Stimulated activated naive CD8-positive, alpha-beta T cell treated with anti-CD3 and anti-CD28 coated beads, Interleukin-15, amount 100 ng/mL, for 72 hours (primary cell): Measurements from ENCODE around the gene LSAMP.

Experiments used
- ATAC-seq: fragments of 150-1000 bp; cut with Tn5 transposase; 2 replicates; pipeline ENCODE4 v1.10.0; 2021; ENCODE audit warnings: mild to moderate bottlenecking, moderate library complexity
- DNase-seq, 2 donors: peaks; one replicate each; pipeline ENCODE4 v3.0.0; 2021 to 2022
- H3K27ac Mint-ChIP-seq, 2 donors: one replicate each; pipeline ENCODE4 v1.8.0; 2022; ENCODE audit warnings: mild to moderate bottlenecking in 2 of 2, mixed read lengths in 2 of 2, moderate library complexity in 2 of 2
- H3K27me3 Mint-ChIP-seq: one replicate; pipeline ENCODE4 v1.8.0; 2022; ENCODE audit warnings: mixed read lengths
- H3K4me1 Mint-ChIP-seq: one replicate; pipeline ENCODE4 v1.8.0; 2022; ENCODE audit warnings: mild to moderate bottlenecking, mixed read lengths
- H3K4me3 Mint-ChIP-seq, 2 donors: one replicate each; pipeline ENCODE4 v1.8.0; 2022; ENCODE audit warnings: mild to moderate bottlenecking in 2 of 2, mixed read lengths in 2 of 2, moderate library complexity in 1 of 2
- H3K9me3 Mint-ChIP-seq, 2 donors: one replicate each; pipeline ENCODE4 v1.8.0; 2022; ENCODE audit warnings: mixed read lengths in 2 of 2

The LSAMP gene

DNA sequence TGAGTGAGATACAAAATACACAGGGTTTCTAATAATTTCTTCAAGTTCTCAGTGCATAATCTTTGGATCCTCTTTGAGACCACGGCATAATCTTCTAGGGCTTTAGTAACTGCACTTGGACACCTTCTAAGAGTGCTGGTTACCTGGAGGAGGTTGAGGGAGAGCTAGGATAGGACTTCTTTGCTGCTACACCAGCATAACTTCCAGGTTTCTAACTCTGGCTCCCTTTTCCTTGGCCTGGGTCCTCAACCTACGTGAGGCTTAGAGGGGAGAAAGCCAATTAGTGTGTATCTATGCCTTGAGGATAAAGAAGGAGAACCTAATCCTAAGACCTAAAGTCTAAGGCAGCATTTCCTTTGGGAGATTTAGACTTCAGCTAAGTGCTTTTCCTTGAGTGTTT, 184.8 kb downstream of the LSAMP start:
- Mint-ChIP-seq H3K9me3 (no peaks in the 10 kb centered on the region), H3K4me3 (no peak overlapping the region), H3K4me1 (no peaks in the 10 kb centered on the region), H3K27ac (no peak overlapping the region), H3K27me3 (no peaks in the 10 kb centered on the region)
- no peak for DNase-seq
- no peak for ATAC-seq

DNA sequence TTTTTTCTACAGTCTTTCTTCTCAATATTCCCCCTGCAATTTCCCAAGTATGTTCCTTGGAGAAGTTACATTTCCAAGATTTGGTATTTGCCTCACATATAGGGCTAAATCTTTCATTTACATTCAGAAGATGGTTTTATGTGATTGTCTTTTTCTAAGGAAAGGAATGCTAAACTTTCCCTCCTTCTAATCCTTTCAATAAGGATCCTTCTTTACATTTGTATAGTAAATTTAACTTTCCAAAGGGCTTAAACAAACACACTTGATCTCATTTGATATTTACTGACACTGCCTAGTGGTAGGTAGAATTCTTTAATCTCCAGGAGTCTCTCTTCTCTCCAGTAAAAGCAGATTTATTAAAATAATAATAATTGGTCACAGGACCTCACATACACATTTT, 185.3 kb downstream of the LSAMP start:
- ATAC-seq = no peak
- Mint-ChIP-seq H3K9me3 (no peaks in the 10 kb centered on the region), H3K4me1 (no peaks in the 10 kb centered on the region)

GRCh38 chr3:116256843-116257485, 188.3 kb downstream of the LSAMP start:
- H3K27ac Mint-ChIP-seq = no peak overlapping the region
- ATAC-seq = no peak
- H3K4me3 Mint-ChIP-seq = no peak overlapping the region
- H3K4me1 Mint-ChIP-seq = no peaks in the 10 kb centered on the region
- no peaks in the 10 kb centered on the region for H3K27me3 Mint-ChIP-seq
- DNase-seq = no peak
- no peaks in the 10 kb centered on the region for H3K9me3 Mint-ChIP-seq

More for the DNA sequence above, 185.3 kb downstream of the LSAMP start:
- no peak for DNase-seq
- Mint-ChIP-seq H3K27ac (no peak overlapping the region), H3K4me3 (no peak overlapping the region), H3K27me3 (no peaks in the 10 kb centered on the region)

DNA sequence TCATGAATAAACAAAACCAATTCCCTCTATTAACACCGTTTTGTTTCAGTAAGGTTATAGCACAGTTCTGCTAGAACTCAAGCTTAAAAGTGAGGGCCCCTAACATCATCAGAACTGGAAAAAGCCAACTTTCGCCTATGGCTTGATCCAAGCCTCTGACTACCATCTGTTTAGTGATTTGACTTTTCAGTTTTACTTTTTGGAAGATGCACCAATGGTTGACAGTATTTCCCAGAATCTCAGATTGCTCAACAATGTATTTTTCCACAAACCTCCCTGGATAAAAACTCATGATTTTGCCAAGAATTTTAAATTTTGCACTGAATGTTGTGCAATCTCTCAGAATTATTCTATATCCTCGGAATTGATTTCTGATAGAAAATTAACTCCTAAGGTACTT, 190.7 kb downstream of the LSAMP start:
- ATAC-seq = no peak
- no peaks in the 10 kb centered on the region for H3K4me1 Mint-ChIP-seq

DNA sequence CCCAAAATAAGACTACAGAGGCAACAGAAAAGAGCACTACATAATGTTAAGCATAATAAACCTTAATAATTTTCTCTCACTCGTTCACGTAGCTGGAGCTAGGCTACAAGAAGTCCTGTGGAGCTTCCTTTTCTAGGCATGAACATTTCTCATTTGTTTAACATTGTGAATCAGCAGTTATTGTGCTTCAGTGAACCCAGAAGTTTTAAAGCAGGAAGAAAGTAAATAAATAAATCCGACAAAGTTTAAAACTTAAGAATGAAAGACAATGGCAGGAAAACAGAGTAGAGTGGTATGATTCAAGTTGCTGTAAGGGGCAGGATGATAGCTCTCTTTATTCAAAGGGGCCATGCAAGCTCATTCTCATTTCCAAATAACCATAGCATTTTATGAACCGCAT, 191.8 kb downstream of the LSAMP start:
- no peaks in the 10 kb centered on the region for H3K9me3 Mint-ChIP-seq
- H3K27me3 Mint-ChIP-seq = no peaks in the 10 kb centered on the region
- H3K4me1 Mint-ChIP-seq = no peaks in the 10 kb centered on the region
- no peak for ATAC-seq
- H3K4me3 Mint-ChIP-seq = no peak overlapping the region
- H3K27ac Mint-ChIP-seq = no peak overlapping the region
- DNase-seq = no peak

More for the DNA sequence above, 190.7 kb downstream of the LSAMP start:
- DNase-seq = no peak
- Mint-ChIP-seq H3K4me3 (no peak overlapping the region), H3K9me3 (no peaks in the 10 kb centered on the region), H3K27ac (no peak overlapping the region), H3K27me3 (no peaks in the 10 kb centered on the region)

DNA sequence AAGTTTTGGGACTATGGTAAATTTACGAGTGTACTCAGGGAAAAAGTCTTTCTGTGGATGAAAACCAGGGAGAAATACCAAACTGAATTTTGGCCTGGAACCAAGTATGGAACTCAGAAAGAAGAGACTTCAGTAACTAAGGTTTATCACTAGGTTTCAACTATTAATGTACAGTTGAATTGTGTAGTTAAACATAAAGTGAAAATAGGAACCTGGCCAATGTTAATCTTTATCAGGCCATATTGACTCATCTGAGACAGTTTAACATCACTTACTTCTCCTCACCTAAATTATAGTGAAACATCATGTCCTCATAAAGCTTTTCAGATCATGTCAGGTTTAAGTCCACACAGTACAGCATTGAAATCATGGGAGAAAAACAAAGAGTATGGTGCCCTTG, 197.7 kb downstream of the LSAMP start:
- DNase-seq (no peak), ATAC-seq (no peak)
- Mint-ChIP-seq H3K9me3 (peaks cover 0 to 6% of the 10 kb centered on the region in 2 donors), H3K27me3 (no peaks in the 10 kb centered on the region), H3K27ac (no peak overlapping the region), H3K4me1 (no peaks in the 10 kb centered on the region), H3K4me3 (no peak overlapping the region)

DNA sequence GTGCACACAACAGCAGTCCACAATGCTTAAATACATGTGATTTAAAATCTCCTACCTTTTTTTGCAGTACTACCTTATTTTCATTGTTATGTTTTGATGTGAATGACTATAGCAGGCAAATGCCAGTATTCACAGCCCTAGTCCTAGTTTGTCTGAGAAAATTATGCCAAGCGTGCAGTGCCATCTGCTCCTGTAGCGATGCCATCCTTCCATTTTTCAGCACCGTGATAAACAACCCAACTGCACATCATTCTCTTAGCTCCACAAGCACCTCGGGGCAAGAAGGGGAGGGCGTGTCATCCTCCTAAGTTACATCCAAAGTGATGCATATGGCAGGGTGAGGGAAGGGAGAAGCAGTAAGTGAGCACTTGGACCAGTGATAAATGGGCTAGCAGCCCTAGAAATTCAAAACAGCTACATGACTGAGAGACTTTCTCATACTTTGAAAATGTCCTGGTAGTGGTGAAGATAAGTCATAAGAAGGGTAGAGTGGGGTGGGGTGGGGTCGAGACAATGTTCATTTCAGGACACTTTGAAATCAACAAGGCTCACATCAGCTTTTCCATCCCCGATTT, 198.8 kb downstream of the LSAMP start:
- DNase-seq = no peak
- no peak for ATAC-seq
- Mint-ChIP-seq H3K4me3 (no peak overlapping the region), H3K9me3 (peaks cover 0 to 6% of the 10 kb centered on the region in 2 donors), H3K27me3 (no peaks in the 10 kb centered on the region), H3K27ac (no peak overlapping the region), H3K4me1 (no peaks in the 10 kb centered on the region)

DNA sequence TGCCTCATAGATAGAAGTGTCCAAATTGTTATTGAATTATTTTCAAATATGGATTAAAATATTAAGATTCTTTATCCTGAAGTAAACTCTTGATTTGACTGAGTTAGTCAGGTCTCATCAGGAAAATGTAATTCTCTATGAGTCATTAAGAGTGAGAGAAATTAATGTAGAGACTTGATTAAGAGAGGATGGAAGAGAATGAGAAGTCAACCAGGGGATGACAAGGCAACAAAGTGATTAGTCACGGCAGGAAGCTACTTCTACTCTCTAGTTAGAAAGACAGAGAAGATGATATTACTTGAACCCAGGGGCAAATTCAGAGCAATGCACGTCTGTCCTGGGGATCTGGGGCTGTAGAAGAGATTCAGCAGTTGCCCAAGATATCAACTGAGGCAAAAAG, 202.5 kb downstream of the LSAMP start:
- peak overlapping the region in 1 of 2 donors; percentile 2 for H3K27ac Mint-ChIP-seq
- H3K4me1 Mint-ChIP-seq = no peaks in the 10 kb centered on the region
- no peaks in the 10 kb centered on the region for H3K27me3 Mint-ChIP-seq
- ATAC-seq (no peak), DNase-seq (no peak)
- H3K9me3 Mint-ChIP-seq = peaks cover 0 to 13% of the 10 kb centered on the region in 2 donors
- H3K4me3 Mint-ChIP-seq = no peak overlapping the region

GRCh38 chr3:116241677-116242076, 203.6 kb downstream of the LSAMP start:
- ATAC-seq (no peak), DNase-seq (no peak)
- Mint-ChIP-seq H3K4me3 (no peak overlapping the region), H3K27ac (no peak overlapping the region), H3K4me1 (no peaks in the 10 kb centered on the region), H3K27me3 (no peaks in the 10 kb centered on the region), H3K9me3 (peaks cover 0 to 13% of the 10 kb centered on the region in 2 donors)

- H3K27ac Mint-ChIP-seq = no peak overlapping the region
- no peak for DNase-seq
- H3K9me3 Mint-ChIP-seq = peaks cover 0 to 13% of the 10 kb centered on the region in 2 donors
- ATAC-seq = no peak
- H3K4me3 Mint-ChIP-seq = no peak overlapping the region
- H3K27me3 Mint-ChIP-seq = no peaks in the 10 kb centered on the region
- H3K4me1 Mint-ChIP-seq = no peaks in the 10 kb centered on the region
These were observed 205.0 kb downstream of the LSAMP start for GRCh38 chr3:116240261-116240660.

DNA sequence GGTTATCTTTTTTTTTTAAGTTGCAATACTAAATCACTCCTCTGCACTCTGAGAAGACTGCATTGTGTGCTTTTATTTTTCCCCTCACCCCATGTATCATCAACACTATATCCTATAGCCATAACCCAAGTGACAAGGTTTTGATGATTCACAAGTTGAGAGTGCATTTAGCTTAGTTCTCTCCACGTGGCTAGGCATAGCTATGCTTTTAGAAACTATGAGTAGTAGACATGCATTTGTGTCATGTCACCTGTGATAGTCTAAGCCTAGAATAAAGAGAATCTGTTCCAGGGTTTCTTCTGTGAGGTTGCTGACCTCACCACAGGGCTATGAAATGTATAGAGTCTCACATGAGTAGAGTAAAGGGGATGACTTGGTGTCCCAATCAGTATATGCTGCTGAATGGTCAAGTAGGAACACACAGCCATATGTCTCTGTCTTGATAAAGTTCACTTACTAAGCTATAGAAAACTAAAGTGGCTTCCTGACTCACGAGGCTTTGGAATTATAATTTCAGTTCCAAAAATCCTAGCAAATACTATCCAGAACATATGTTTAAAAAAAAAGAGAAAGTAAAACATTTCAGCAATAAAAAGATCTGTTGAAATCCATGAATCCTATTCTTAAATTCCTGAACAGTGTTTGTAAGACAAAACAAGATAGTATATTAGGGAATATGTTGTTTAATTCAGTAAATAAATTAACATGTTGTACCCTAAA, 206.3 kb downstream of the LSAMP start:
- no peaks in the 10 kb centered on the region for H3K4me1 Mint-ChIP-seq
- H3K27me3 Mint-ChIP-seq = no peaks in the 10 kb centered on the region
- H3K27ac Mint-ChIP-seq = no peak overlapping the region
- peaks cover 0 to 7% of the 10 kb centered on the region in 2 donors for H3K9me3 Mint-ChIP-seq
- ATAC-seq (no peak), DNase-seq (no peak)
- no peak overlapping the region for H3K4me3 Mint-ChIP-seq

DNA sequence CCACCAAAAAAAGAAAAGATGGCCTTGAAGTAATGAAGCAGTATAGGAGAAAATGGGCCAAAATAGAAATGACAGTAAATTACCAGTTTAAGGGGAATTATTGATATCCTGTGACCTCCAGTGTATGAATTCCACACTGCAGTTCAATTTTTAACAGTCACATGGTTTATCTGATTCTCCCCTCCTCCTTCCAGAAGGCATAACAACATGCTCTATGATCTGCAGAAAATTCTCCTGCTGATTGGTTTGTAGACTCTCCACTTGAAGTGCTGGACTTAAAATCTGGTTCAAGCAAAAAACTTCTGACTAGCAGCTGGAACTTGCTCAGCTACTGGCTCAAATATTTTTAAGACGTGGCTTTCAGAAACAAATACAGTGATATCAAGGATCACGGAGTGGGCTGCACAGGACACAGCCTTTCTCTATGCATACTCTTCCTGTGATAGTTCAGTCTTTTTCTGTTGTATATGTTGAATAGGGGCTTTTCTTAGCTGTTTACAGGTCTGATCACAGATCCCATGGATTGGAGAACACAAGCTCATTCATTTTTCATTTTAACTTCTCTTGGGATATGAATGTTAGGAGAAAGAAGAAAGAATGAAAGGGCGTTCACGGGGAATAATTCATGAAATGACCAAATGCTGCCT, 211.5 kb downstream of the LSAMP start:
- H3K27me3 Mint-ChIP-seq = no peaks in the 10 kb centered on the region
- no peak for ATAC-seq
- H3K27ac Mint-ChIP-seq = no peak overlapping the region
- DNase-seq = no peak
- H3K9me3 Mint-ChIP-seq = no peaks in the 10 kb centered on the region
- H3K4me3 Mint-ChIP-seq = no peak overlapping the region
- H3K4me1 Mint-ChIP-seq = no peaks in the 10 kb centered on the region

GRCh38 chr3:116230431-116231020, 214.8 kb downstream of the LSAMP start:
- Mint-ChIP-seq H3K27me3 (no peaks in the 10 kb centered on the region), H3K27ac (no peak overlapping the region), H3K4me1 (no peaks in the 10 kb centered on the region), H3K4me3 (no peak overlapping the region), H3K9me3 (peaks cover 0 to 5% of the 10 kb centered on the region in 2 donors)
- ATAC-seq (no peak), DNase-seq (no peak)

- H3K9me3 Mint-ChIP-seq = peaks cover 0 to 5% of the 10 kb centered on the region in 2 donors
- no peak overlapping the region for H3K4me3 Mint-ChIP-seq
- ATAC-seq (no peak), DNase-seq (no peak)
- no peaks in the 10 kb centered on the region for H3K4me1 Mint-ChIP-seq
- no peak overlapping the region for H3K27ac Mint-ChIP-seq
- H3K27me3 Mint-ChIP-seq = no peaks in the 10 kb centered on the region
These were observed 219.0 kb downstream of the LSAMP start for GRCh38 chr3:116226266-116226665.

DNA sequence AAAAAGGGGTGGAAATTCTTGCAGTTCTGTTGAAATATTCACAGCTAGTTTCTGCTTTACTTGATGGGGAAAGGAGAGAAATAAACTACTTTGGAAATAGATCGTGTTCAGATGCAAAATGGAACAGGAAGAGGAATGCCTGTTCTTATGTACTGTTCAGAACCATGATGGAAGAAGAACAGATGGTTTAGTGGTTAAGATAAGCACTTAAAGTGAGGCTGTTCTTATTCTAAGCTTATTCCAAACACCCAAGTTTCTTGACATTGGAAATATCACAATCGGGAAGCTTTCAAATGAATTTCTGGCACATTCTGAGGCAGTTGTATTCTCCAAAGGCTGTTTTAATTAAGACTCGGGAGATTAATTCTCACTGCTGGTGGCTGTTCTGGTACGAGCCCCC, 228.5 kb downstream of the LSAMP start:
- H3K9me3 Mint-ChIP-seq = peaks cover 0 to 4% of the 10 kb centered on the region in 2 donors
- DNase-seq = no peak
- H3K27me3 Mint-ChIP-seq = no peaks in the 10 kb centered on the region
- no peak overlapping the region for H3K4me3 Mint-ChIP-seq
- no peak for ATAC-seq
- no peak overlapping the region for H3K27ac Mint-ChIP-seq
- no peaks in the 10 kb centered on the region for H3K4me1 Mint-ChIP-seq

DNA sequence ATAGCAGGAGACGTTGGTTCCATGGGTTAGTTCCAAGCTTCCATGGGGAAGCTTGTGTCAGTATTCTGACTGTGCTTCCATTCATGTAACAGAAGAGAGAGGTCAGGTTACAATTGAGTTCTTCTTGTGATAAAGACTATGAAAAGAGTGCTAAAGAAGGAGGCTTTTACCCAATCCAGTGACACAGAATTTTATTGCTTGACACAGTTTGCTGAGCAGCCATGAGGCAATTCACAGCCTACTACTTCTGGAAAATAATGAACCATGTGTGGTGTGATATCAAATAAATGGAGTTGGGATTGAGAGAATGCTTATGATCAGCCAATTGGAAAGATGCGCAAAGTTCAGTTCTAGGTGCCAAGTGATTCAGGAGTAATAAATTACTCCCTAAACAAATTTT, 233.4 kb downstream of the LSAMP start:
- Mint-ChIP-seq H3K4me1 (no peaks in the 10 kb centered on the region), H3K9me3 (peaks cover 0 to 4% of the 10 kb centered on the region in 2 donors), H3K4me3 (no peak overlapping the region), H3K27ac (no peak overlapping the region), H3K27me3 (no peaks in the 10 kb centered on the region)
- DNase-seq = no peak
- no peak for ATAC-seq
